ENCODE data around the gene P2RY8.
"Not testable (repeated sequence)": the region's sequence is repeated elsewhere in the genome, so short reads cannot be mapped to it uniquely, and the experiment has no call there.

- not testable (repeated sequence) for TF ChIP-seq FOXK2 (IDR thresholded peaks at IDR 0.05); SUZ12 (IDR thresholded peaks at IDR 0.05); ELF4 (IDR thresholded peaks at IDR 0.05); TARDBP (IDR thresholded peaks at IDR 0.05); L3MBTL2 (conservative IDR thresholded peaks at IDR 0.05); ARNT (IDR thresholded peaks at IDR 0.05)
Observed at GRCh38 chrX:1474593-1474992, 62.4 kb downstream of the P2RY8 start.
